GM19193 (cell line): Measurements from ENCODE around the gene UBE2V1.
A peak's percentile ranks its signal among the peaks of the same experiment; 100 is the strongest.

Experiments used
- POLR2A ChIP-seq: IDR thresholded peaks from 4 replicates; pipeline ENCODE4 v1.6.1; 2011; ENCODE audit not compliant: insufficient read depth, insufficient read length; ENCODE audit errors: extremely low read depth

UBE2V1 gene

GRCh38 chr20:50125279-50125678 lies 12.3 kb upstream of the UBE2V1 start:
- TF ChIP-seq POLR2A, result no peak

- no peak for TF ChIP-seq POLR2A
Measured at GRCh38 chr20:50124496-50124895, 11.5 kb upstream of the UBE2V1 start.

- TF ChIP-seq POLR2A, result no peak
Measured at GRCh38 chr20:50123418-50123817, 10.5 kb upstream of the UBE2V1 start.

- no peak for TF ChIP-seq POLR2A
Measured at GRCh38 chr20:50122763-50123162, 9.8 kb upstream of the UBE2V1 start.

DNA sequence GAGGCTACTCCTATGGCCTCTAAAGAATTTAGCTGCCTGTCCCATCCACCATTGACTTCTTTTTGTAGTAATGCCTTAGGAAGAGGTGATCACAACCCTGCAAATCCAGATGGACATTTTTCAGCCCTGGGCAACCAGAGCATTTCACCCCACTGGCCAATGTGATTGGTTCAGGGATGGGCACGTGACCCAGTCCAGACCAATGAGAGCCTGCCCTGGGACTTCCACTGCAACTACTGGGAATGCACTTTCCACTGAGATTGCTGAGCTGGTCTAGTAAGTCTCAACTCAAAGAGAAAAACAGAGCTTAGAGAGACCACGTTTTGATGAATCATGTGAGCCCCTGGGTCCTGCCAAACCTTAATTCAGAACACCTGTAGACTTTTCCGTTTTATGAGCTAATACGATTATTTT lies 8.9 kb upstream of the UBE2V1 start:
- no peak for TF ChIP-seq POLR2A

- TF ChIP-seq POLR2A, result no peak
Measured at GRCh38 chr20:50120935-50121693, 8.2 kb upstream of the UBE2V1 start.

GRCh38 chr20:50118203-50118602 lies 5.3 kb upstream of the UBE2V1 start:
- no peak for TF ChIP-seq POLR2A

DNA sequence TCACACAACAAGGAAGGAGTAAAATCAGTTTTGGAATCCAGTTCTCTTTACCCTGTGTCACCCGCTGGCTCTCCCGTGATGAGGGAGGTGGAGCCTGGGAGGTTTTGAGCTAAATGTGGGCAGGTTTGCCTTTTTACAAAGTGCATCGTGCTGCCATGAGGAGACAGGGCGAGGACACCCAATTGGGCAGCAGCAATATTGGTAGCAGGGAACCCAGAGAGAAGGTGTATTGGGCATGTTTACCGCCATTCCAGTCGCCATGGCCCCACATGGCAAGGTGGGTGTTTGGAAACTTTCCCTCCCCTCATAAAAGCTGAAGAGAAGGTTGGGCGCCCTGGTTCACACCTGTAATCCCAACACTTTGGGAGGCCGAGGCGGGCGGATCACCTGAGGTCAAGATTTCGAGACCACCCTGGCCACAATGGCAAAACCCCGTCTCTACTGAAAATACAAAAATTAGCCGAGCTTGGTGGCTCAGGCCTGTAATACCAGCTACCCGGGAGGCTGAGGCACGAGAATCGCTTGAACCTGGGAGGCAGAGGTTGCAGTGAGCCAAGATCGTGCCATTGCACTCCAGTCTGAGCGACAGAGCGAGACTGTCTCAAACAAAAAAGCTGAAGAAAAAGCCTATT lies 3.5 kb upstream of the UBE2V1 start:
- TF ChIP-seq POLR2A, result no peak

GRCh38 chr20:50115591-50116367 lies 2.8 kb upstream of the UBE2V1 start:
- peak; percentile 77 for TF ChIP-seq POLR2A

- TF ChIP-seq POLR2A, result no peak
Measured at GRCh38 chr20:50115041-50115512, 2.1 kb upstream of the UBE2V1 start.

DNA sequence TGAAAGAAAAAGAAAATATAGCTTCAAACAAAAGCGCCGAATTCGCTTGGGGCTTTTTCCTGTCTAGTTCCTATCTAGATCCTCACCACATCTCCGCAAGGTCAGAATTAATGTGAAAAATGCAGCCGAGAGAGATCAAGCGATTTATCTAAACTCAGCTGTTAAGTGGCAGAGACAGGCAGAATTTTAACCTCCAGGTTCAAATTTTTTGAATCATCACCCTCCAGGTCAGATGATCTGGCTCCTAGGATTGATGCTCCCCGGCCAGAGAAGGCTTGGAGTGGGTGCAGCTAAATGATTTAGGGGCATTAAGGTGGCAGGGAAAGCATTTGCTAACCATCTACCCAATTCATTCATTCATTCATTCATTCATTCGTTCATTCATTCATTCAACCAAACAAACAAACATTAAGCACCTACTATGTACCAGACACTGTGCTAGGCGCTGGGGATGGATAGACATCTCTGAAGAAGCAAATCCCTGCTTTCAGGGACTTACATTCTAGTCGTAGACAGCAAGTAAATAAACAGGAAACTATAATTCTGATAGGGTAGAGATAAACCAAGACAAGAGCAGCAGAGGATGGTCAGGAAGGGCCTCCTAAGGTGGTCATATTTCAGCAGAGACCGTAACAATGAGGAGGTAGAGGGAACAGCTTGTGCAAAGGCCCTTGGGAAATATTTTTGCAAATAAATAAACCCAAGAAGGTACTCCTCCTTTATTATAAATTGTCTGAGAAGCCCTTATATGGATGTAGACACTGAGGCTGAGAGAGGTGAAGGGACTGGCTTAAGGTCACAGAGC lies 672 bp upstream of the UBE2V1 start:
- TF ChIP-seq POLR2A, result no peak

DNA sequence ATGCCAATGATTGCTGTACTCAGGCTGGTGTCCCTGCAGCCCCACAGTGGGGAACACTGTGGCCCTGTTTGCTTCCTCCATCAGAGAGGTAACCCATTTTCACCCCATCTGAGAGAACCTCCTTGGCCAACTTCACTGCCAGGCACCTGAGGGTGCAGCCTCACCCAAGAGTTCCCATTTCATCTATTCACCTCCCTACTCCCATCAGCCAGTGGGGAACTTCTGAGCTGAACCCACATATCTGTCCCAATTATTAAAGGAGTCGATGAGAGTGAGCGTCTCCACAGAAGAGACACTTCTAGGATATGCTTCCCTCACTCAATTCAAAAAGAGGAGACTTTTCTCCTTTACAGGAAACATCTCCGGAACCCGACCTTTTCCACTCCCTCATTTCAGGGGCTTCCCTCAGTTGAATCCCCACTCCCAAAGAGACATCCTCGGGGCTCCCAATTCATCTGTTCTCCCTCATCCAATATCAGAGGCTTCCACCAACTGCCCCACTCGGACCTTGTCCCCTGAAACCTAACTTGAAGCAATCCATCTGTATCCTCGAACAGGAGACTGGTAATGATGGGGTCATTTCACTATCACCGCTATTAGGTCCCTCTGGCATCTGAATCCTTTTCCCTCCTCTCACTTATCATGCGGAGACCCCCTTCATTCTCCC lies 988 bp downstream of the UBE2V1 start:
- no peak for TF ChIP-seq POLR2A

DNA sequence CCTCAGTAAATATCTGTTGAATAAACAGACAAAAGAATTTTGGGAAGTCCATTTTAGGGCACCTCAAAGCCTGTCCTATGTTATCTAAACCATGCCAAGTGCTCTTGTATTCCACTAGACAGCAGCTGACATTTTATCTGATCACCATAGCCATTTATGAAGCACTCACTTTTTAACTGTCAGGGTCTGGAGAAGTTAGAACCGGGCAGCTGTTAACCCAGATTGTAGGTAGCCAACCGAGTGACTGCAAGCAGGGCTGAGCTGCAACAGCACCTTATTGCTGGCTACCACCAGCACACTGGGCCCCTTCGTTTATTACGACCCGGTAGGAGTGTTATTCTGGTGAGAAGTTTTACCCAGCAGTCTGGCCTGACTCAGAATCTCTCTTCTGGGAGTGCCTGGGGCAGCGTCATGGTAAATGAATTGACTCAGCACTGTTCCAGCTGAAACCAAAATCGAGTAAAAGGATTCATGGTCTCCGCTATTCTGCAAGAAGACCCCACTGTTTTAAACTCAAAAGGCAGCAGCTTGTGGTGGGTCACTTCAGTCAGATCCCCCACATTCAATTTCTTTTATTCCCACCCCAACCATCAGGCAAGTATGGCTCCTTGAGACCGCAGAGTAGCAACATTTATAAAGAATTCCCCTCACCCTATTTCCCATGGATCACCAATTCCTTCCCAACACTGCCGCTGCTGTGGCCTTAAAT lies 1.7 kb downstream of the UBE2V1 start:
- TF ChIP-seq POLR2A, result no peak
